OCI-M1 (cell line): ENCODE results near the gene EFNA3.
A peak's percentile ranks its signal among the peaks of the same experiment; 100 is the strongest.

Experiments
- DNase-seq: peaks from one replicate; lab custom pipeline; 2025; lab: John Stamatoyannopoulos, UW

The EFNA3 gene

GRCh38 chr1:155068599-155068998 lies 10.0 kb upstream of the EFNA3 start:
- DNase-seq = no peak

- DNase-seq = no peak
Observed at GRCh38 chr1:155069551-155070157, 9.0 kb upstream of the EFNA3 start.

DNA sequence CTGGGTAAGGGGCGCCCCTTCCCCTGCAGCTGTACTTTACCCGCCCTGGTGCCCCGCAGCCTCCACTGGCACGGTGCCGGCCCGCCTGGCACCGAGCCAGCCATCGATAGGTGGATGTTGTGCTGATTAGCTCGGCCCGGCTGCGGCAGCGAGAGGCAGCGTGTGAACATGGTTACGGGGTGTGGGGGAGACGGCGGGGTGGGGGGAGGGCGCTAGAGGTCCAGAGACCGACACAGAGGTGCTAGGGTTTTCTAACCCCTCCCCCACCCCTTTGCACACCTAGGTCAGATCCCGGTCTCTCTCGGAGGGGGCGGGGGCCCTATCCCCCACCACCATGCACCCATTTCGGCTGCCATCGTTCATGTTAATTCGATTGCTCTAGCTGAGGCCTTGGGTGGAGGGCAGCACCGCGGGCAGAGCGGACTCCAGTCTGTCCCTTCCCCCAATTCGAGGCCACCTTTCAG lies 8.4 kb upstream of the EFNA3 start:
- DNase-seq = no peak

DNA sequence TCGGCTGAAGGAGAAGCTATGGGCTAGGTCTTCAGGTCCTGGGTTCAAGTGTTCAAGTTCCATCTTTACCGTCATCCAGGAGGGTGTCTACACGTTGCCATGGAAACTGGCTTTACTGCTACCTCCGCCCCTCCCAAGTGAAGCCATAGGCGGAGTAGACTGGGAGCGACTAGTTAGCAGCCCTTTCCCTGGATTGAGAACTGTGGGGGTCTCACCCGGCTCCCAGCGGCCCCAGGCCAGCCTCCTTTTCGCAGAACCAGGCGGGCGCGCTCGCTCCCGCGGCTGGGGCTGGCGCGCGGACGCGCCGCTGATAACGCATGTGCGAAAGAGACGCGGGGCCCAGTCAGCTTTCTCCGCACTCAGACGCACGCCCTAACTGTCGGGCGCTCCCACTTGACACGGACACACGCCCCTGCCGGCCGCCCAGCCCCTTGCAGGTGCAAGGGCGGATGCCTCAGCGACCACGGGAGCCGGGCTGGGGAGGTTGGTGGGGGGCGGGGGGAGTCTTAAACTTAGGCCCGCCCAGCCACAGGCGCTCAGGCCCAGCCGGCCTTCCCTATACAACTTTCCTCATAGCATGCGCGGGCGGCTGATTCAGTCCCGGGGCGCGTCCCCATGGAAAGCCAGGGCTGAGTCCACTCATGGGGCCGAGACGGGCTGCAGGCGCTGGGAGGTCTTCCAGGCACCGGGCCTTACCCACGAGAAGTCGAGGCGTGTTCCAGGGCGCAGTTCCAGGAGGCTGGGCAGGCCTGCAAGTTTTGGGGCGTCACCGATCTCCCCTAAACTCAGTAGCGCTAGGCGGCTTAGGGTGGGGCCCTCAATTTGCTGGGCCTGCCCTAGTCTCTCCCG lies 7.7 kb upstream of the EFNA3 start:
- DNase-seq = peak; percentile 83

DNA sequence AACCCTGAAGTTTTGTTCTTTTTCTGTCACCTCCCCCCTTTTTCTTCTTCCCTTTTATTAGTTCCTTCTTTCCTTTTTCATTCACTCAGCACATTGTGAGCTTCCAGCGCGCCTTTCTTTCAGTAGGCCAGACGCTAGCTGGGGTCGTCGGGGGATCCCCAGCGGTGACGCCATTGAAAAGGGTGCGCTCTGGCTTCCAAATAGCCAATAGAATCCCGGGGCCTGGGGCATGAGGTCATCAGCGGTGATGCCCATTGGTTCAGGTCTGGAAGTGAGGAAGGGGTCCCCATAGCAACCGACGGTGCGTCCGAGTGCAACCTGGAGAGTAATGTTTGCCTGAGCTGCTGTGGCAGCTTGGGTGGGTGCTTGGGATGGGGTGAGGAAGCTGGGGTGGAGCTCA lies 6.9 kb upstream of the EFNA3 start:
- no peak for DNase-seq

GRCh38 chr1:155072531-155073289 lies 5.9 kb upstream of the EFNA3 start:
- no peak for DNase-seq

DNA sequence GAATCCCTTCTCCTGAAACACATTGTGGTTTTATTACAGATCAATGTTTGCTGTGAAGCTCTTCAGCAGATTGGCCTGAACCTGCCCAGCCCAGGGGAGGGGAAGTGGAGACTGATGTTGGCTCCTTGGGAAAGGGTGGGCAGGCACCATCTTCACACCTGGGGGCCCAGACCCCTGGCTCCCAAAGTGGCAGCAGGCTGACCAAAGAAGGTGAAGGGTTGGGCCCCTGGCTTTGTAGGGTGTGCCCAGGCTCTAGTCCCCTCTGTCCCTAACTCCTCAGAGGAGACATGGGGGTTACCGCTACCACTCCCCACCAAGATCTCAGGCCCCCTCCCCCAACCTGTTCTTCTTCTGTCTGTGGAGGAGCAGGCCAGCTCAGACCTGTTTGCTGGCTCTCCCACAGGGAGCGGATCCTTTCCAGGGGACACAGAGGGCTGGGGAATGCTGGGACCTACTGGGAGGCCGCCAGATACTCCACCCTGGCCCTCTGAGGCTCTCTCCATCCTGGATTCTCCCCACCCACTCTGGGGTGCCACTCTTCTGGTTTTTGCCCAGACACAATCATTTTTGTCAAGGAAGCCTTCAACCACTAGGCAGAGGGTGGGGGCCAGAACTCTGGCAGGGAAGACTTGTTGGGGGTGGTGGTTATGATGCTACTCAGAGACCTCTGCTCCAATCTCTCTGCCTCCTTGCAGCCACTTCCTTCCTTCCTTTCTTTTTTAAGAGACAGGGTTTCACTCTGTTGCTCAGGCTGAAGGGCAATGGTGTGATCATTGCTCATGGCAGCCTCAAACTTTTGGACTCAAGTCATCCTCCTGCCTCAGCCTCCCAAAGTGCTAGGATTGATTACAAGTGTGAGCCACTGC lies 5.0 kb upstream of the EFNA3 start:
- no peak for DNase-seq

GRCh38 chr1:155075535-155075934 lies 3.1 kb upstream of the EFNA3 start:
- DNase-seq = no peak

DNA sequence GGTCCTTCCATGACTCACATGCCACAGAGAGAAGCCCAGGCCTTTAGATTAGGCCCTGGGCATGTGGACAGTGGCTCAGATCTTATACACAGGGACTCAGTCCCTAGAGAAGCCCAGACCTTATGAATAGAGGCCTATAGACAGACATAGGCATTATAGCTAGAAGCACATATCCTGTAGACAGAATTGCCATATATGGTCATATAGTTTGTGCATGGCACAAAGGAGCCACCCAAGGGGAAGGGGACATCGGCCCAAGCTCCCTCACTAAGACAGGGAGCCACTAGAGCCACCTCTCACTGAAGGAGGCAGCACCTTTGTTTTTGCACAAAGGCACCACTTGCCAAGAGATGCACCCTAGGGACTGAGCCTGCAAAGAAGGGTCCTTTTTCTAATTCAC lies 2.3 kb upstream of the EFNA3 start:
- no peak for DNase-seq

GRCh38 chr1:155077346-155077745 lies 1.3 kb upstream of the EFNA3 start:
- no peak for DNase-seq

DNA sequence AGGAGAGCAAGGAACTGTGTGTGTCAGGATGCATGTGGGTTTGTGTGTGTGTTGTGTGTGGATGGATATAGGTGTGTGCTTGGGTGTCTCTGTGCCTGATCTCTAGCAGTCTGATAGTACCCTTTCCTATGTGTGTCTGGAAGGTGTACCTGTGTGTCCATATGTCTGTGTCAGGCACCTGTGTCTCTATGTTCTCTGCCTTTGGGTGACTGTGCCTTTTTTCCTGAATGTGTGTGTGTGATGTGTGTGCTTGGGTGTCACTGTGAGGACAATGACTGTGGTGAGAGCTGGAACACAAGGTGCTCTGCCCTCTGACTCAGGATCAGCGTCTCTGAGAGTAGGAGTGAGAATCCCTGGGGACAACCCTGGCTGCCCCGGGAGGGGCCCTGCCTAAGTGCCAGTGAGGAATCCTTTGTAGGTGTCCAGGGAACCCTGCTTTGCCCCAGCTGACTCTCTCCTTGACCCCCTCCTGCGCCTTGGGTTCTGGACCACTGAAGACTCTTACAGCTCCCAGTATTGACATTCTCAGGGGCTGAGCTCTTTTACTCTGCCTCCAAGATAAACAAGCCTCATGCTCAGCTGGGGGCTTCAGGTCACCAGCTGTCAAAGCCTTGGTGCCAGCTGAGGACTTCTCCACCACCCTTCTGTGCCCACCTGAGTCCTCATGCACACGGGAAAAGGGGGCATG lies 735 bp upstream of the EFNA3 start:
- no peak for DNase-seq

- no peak for DNase-seq
Observed at GRCh38 chr1:155079210-155079486, 511 bp downstream of the EFNA3 start.

GRCh38 chr1:155079487-155080311 lies 1.1 kb downstream of the EFNA3 start:
- no peak for DNase-seq

DNA sequence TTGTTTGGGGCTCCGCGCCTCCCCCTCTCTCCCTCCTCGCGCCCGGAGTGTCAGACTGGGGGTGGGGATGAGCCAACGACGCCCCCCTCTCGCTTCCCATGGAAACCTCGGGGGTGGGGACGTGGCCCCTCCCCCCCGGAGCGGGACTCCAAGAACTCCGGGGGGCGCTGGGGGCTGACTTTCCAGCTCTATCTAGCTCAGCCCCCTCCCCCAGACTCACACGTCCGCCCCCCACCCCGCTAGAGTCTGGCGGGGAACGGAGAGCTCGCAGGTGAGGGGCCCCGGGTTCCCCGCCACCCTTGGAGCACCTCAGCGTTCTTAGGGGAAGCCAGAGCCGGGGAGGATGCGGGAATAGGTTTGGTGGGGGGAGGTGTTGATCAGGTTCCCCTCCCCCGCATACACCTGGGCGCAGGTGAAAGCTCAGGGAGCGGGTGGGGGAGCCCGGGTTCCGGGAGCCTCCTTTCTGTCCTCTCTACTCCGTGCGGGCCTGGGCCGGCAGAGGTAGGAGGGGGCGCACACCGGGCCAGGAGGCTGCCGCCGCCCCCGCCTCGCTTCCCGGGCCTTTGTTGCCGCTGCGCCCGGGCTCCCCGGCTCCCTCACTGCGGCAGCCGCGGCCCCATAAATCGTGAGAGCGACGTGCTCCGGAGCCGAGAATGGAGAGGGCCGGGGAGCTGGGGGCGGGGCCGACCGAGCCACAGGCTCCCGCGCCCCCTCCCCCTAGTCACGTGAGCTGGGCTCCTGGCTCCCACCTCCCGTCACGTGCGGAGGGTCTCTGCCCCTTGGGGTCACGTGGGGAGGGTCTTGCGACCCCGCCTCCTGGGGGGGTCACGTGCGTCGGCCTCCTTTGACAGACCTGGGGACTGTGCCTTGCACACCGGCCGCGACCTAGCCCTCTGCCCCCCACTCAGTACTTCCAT lies 1.9 kb downstream of the EFNA3 start:
- peak; percentile 43 for DNase-seq

- no peak for DNase-seq
Observed at GRCh38 chr1:155081472-155082300, 3.0 kb downstream of the EFNA3 start.

GRCh38 chr1:155082301-155083051 lies 3.8 kb downstream of the EFNA3 start:
- no peak for DNase-seq

DNA sequence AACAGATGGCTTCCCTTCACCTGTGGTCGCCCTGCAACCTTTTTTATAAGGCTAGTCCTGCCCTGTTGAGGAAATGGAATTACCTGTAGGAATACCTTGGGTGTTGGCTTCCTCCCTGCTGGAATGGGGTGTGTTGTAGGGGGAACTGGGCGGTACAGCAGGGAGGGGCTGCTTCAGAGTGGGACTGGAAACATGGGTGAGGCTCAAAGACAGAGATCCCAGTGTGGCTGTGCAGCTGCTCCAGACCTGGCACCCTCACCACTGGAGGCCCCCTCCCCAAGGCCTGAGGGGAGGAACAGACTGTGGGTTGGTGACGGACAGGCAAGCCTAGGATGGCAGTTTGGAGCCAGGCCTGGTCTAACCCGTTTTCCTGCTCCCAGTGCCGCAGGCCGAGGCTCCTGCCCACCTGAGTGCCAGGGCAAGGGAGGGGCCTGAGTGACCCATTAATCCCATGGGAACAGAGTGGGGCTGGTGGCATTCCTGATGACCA lies 4.5 kb downstream of the EFNA3 start:
- no peak for DNase-seq
